HepG2 (cell line): Measurements from ENCODE around the gene SSU72. TPM values are rescaled to one million over a fixed set of nuclear protein-coding genes. Genes with fewer than 3 reads are reported as not detected.

Source experiments
- ATAC-seq: fragments of 200-7000 bp; cut with Tn5 transposase; 3 replicates; pipeline ENCODE4 v1.9.1; 2020; ENCODE audit warnings: mild to moderate bottlenecking, moderate library complexity
- BruUV-seq: library from RNA; stranded (reverse); fragments of 400-500 nt; replicated peaks from 2 replicates; lab custom pipeline; 2021; lab: Mats Ljungman, UMichigan
- CTCF ChIA-PET: fragments of 300-600 bp; formaldehyde crosslinking; extraction: SDS; loops from one replicate; lab custom pipeline; 2021; ENCODE audit warnings: low total read pairs, inconsistent platforms, low intra/inter-chr PET ratio; lab: Yijun Ruan, JAX
- POLR2A ChIA-PET: fragments of 350-600 bp; sonication (Branson Sonifier 250); formaldehyde crosslinking; loops from one replicate; lab custom pipeline; 2020; ENCODE audit warnings: antibody characterized with exemption, inconsistent platforms; lab: Yijun Ruan, JAX
- DNase-seq: peaks from one replicate; pipeline ENCODE4 v3.0.0-alpha.2; 2015; ENCODE audit warnings: low spot score
- FAIRE-seq: peaks from 3 replicates; lab custom pipeline; 2011; peaks lifted over from hg19 to GRCh38; lab: Jason Lieb, UNC
- H2AFZ ChIP-seq: one replicate; pipeline ENCODE4 v1.6.1; 2011; ENCODE audit warnings: low read length, inconsistent platforms
- H3K27ac ChIP-seq: fragments of 300-600 bp; 3 replicates; pipeline ENCODE4 v1.8.0; 2011; ENCODE audit warnings: mixed run types, mild to moderate bottlenecking, mixed read lengths, low read length, inconsistent platforms; ENCODE audit not compliant: insufficient read depth; ENCODE audit errors: extremely low read length
- H3K27me3 ChIP-seq, 2 experiments: fragments of 200-600 bp in 1 of 2; 2 replicates in 1 of 2; 3 replicates in 1 of 2; pipeline versions ENCODE4 v1.6.0 to v1.8.0; 2011; ENCODE audit warnings: low read length in 2 of 2, mild to moderate bottlenecking in 2 of 2, moderate library complexity in 2 of 2, inconsistent platforms in 1 of 2; ENCODE audit not compliant: insufficient read depth in 2 of 2, control insufficient read depth in 1 of 2
- H3K36me3 ChIP-seq, 2 experiments: fragments of 200-600 bp in 1 of 2; replicated peaks in 1 of 2; 2 replicates in 1 of 2; 3 replicates in 1 of 2; pipeline versions ENCODE4 v1.5.1 to v1.8.0; 2011; ENCODE audit warnings: low read length in 2 of 2, inconsistent platforms in 1 of 2; ENCODE audit not compliant: insufficient read depth in 2 of 2, control insufficient read depth in 1 of 2
- H3K4me1 ChIP-seq: 2 replicates; pipeline ENCODE4 v1.5.1; 2012; ENCODE audit warnings: low read length, inconsistent platforms; ENCODE audit not compliant: insufficient read depth
- H3K4me2 ChIP-seq: 2 replicates; pipeline ENCODE4 v1.6.0; 2011; ENCODE audit warnings: low read depth, low read length, inconsistent platforms
- H3K4me3 ChIP-seq, 3 experiments: fragments of 200-600 bp in 1 of 3; sonication (generic), shearing (Covaris generic) in 1 of 3; replicated peaks in 1 of 3; 2 replicates each; pipeline ENCODE4 v1.5.1; 2011 to 2016; ENCODE audit warnings: low read length in 3 of 3, inconsistent platforms in 2 of 3, low read depth in 2 of 3, mild to moderate bottlenecking in 2 of 3, control low read depth in 1 of 3, mixed read lengths in 1 of 3; ENCODE audit not compliant: insufficient read depth in 1 of 3
- H3K79me2 ChIP-seq: one replicate; pipeline ENCODE4 v1.6.1; 2011; ENCODE audit warnings: low read length, inconsistent platforms; ENCODE audit not compliant: insufficient read depth
- H3K9ac ChIP-seq: 2 replicates; pipeline ENCODE4 v1.6.0; 2011; ENCODE audit warnings: mild to moderate bottlenecking, low read depth, low read length, inconsistent platforms; ENCODE audit not compliant: insufficient read depth
- H3K9me3 ChIP-seq: 2 replicates; pipeline ENCODE4 v1.5.1; 2012; ENCODE audit warnings: mild to moderate bottlenecking, low read length
- H4K20me1 ChIP-seq: 2 replicates; pipeline ENCODE4 v1.6.0; 2011; ENCODE audit warnings: inconsistent platforms, mild to moderate bottlenecking, low read length, moderate library complexity; ENCODE audit not compliant: insufficient read depth
- EHMT2 ChIP-seq: fragments of 200-600 bp; sonication (generic); IDR thresholded peaks from 2 replicates; pipeline ENCODE4 v1.7.0; 2017; ENCODE audit warnings: antibody characterized with exemption, low read depth, low read length, borderline replicate concordance
- IRX3 ChIP-seq: sonication (generic); formaldehyde crosslinking; IDR thresholded peaks from 2 replicates; pipeline ENCODE4 v1.8.1; 2023; ENCODE audit warnings: mild to moderate bottlenecking, low read depth, missing genetic modification reagents, borderline replicate concordance
- ISL2 ChIP-seq: sonication (generic); formaldehyde crosslinking; IDR thresholded peaks from 2 replicates; pipeline ENCODE4 v1.5.0; 2020; ENCODE audit warnings: missing genetic modification reagents
- POLR2G ChIP-seq: fragments of 200-400 bp; formaldehyde crosslinking; IDR thresholded peaks from 2 replicates; pipeline ENCODE4 v1.6.1; 2018; ENCODE audit warnings: mild to moderate bottlenecking, low read depth, low read length, moderate library complexity
- TSC22D2 ChIP-seq: sonication (generic); formaldehyde crosslinking; IDR thresholded peaks from 2 replicates; pipeline ENCODE4 v1.5.1; 2020; ENCODE audit warnings: missing genetic modification reagents, mild to moderate bottlenecking, borderline replicate concordance
- ZKSCAN8 ChIP-seq: IDR thresholded peaks from 2 replicates; pipeline ENCODE4 v1.6.1; 2016; ENCODE audit warnings: borderline replicate concordance, missing genetic modification reagents, missing compliant biosample characterization
- ZNF34 ChIP-seq: sonication (generic); formaldehyde crosslinking; IDR thresholded peaks from 2 replicates; pipeline ENCODE4 v1.4.0; 2020; ENCODE audit warnings: mild to moderate bottlenecking, missing genetic modification reagents, borderline replicate concordance
- ZNF564 ChIP-seq: sonication (generic); formaldehyde crosslinking; IDR thresholded peaks from 2 replicates; pipeline ENCODE4 v1.8.1; 2023; ENCODE audit warnings: mild to moderate bottlenecking, missing genetic modification reagents
- ZNF788 ChIP-seq: sonication (generic); formaldehyde crosslinking; IDR thresholded peaks from 2 replicates; pipeline ENCODE4 v1.5.0; 2020; ENCODE audit warnings: mild to moderate bottlenecking, missing genetic modification reagents, borderline replicate concordance
- ZSCAN21 ChIP-seq: sonication (generic); formaldehyde crosslinking; IDR thresholded peaks from 2 replicates; pipeline ENCODE4 v1.8.0; 2022; ENCODE audit warnings: mild to moderate bottlenecking, missing genetic modification reagents, moderate library complexity, borderline replicate concordance
- WGBS: methylation state at CpG from one replicate; pipeline ENCODE4 v1.1.6; 2017; ENCODE audit warnings: low lambda C conversion rate; 5-methylcytosine and 5-hydroxymethylcytosine counted together
- in situ Hi-C: cut with HindIII; loops from 2 replicates; pipeline ENCODE4 v1.10.0; 2017; ENCODE audit warnings: low pct_unique_long_range_greater_than_20kb; ENCODE audit not compliant: extremely low pct_ligation_motif_present
- intact Hi-C: fragments of 100-400 bp; cut with micrococcal nuclease; formaldehyde crosslinking; loops from one replicate; pipeline ENCODE4 v1.10.0; 2022; ENCODE audit not compliant: unreplicated experiment
- polyA plus RNA-seq, 8 experiments: library from polyadenylated mRNA; depleted of rRNA in 3 of 8; stranded (reverse) in 7 of 8; unstranded in 1 of 8; fragments of >200 nt; fragmentation: Illumina TruSeq in 4 of 8; extraction: Trizol in 4 of 8; gene quantifications; 2 replicates each; pipeline versions ENCODE4 v1.2.1 to v1.2.3, GENCODE V29; 2011 to 2016; ENCODE audit warnings: low read depth in 4 of 8, missing spikeins in 1 of 8, mixed read lengths in 1 of 8; ENCODE audit not compliant: insufficient read depth in 1 of 8
- total RNA-seq, 5 experiments: library from RNA; depleted of rRNA; stranded (reverse); fragments of >200 nt; fragmentation: Illumina TruSeq; extraction: Trizol; gene quantifications; 2 replicates each; pipeline ENCODE4 v1.2.3, GENCODE V29; 2016; ENCODE audit warnings: low read depth in 1 of 5
- TF ChIP-seq, protein P1 (sequence below): sonication (generic); formaldehyde crosslinking; IDR thresholded peaks from 2 replicates; pipeline ENCODE4 v1.4.0; 2020; ENCODE audit warnings: missing genetic modification reagents, borderline replicate concordance
- TF ChIP-seq, protein P2 (sequence below): sonication (generic); formaldehyde crosslinking; IDR thresholded peaks from 2 replicates; pipeline ENCODE4 v1.5.1; 2020; ENCODE audit warnings: missing genetic modification reagents, mild to moderate bottlenecking, borderline replicate concordance

The SSU72 gene
- total and polyA plus RNA-seq, 2 of the 13 experiments (the other 11 are each of a cell fraction or from before 2014, with no cell fraction given), result 42.8 to 67.1 TPM

DNA sequence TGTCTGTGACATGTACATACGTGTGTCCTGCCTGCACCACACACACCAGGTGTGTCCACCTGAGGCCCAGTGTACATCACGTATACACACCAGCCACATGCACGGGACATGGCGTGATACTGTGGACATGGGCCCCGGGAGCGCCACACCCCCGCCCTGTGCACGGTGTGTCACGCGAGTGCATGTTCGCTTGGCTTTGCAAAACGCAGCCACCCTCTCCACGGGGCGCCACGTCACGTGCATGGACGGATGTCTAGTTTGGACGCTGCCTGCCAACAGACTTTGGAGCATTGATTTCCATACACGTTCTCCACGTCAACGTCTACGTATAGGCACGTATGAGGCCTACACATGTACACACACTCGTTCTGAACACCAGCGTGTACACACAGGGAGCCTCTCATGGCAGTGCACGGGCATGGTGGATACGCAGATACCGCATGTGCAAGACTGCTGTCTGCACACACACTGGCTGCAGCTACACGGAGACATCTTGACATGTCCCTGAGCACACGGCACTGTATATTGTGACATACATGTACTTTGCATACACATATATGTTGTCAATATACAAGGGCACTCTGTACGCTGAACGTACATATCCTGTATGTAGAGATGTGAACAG lies 36.9 kb downstream of the SSU72 start (continued):
- TF ChIP-seq, protein P1, sequence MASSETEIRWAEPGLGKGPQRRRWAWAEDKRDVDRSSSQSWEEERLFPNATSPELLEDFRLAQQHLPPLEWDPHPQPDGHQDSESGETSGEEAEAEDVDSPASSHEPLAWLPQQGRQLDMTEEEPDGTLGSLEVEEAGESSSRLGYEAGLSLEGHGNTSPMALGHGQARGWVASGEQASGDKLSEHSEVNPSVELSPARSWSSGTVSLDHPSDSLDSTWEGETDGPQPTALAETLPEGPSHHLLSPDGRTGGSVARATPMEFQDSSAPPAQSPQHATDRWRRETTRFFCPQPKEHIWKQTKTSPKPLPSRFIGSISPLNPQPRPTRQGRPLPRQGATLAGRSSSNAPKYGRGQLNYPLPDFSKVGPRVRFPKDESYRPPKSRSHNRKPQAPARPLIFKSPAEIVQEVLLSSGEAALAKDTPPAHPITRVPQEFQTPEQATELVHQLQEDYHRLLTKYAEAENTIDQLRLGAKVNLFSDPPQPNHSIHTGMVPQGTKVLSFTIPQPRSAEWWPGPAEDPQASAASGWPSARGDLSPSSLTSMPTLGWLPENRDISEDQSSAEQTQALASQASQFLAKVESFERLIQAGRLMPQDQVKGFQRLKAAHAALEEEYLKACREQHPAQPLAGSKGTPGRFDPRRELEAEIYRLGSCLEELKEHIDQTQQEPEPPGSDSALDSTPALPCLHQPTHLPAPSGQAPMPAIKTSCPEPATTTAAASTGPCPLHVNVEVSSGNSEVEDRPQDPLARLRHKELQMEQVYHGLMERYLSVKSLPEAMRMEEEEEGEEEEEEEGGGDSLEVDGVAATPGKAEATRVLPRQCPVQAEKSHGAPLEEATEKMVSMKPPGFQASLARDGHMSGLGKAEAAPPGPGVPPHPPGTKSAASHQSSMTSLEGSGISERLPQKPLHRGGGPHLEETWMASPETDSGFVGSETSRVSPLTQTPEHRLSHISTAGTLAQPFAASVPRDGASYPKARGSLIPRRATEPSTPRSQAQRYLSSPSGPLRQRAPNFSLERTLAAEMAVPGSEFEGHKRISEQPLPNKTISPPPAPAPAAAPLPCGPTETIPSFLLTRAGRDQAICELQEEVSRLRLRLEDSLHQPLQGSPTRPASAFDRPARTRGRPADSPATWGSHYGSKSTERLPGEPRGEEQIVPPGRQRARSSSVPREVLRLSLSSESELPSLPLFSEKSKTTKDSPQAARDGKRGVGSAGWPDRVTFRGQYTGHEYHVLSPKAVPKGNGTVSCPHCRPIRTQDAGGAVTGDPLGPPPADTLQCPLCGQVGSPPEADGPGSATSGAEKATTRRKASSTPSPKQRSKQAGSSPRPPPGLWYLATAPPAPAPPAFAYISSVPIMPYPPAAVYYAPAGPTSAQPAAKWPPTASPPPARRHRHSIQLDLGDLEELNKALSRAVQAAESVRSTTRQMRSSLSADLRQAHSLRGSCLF, result no peak
- no peak for TF ChIP-seq EHMT2

DNA sequence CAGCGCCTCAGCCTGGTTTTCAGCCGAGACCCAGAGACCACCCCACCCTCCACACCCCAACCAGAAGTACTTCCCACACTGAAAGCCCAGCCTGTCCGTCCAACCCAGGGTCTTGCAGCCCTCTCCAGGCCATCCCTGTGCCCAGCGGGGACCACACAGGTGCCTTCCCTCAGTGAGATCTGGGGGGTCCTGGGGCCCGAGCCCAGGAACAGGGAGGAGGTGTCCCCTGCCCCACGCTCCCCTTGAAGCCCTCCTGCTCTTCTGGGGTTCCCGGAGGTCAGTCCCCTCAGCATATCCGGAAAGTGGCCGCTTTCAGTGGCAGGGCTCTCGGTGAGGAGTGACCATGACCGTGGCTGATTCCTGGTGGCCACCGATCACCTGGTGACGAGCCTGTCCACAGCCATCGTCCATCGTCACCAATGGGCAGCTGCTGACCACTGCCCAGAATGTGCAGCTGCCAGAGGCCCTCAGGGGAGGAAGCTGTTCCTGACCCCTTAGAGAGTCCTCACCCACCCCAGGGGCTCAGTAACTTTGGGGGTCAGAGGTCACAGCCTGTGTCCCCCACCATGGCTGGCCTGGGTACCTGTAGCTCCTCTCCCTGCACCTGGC lies 37.6 kb downstream of the SSU72 start:
- in situ Hi-C loops, result no loop called here
- DNase-seq (no peak), FAIRE-seq (no peak), ATAC-seq (no peak; the same call in 2 of the 3 replicates)
- H3K79me2 ChIP-seq, result no peaks in the 10 kb centered on the region
- H3K4me2 ChIP-seq, result no peak overlapping the region
- H3K27me3 ChIP-seq, result no peaks in the 10 kb centered on the region
- H3K4me3 ChIP-seq, result no peak overlapping the region
- CTCF ChIA-PET, result no interaction called here
- H3K9me3 ChIP-seq, result no peaks in the 10 kb centered on the region
- WGBS, result 91% methylated on average over 6 of the region's 15 CpGs
- BruUV-seq, result no TSS peak
- POLR2A ChIA-PET, result no interaction called here
- intact Hi-C loops, result no loop called here
- no peak overlapping the region for H2AFZ ChIP-seq
- H3K9ac ChIP-seq, result no peak overlapping the region
- H4K20me1 ChIP-seq, result no peaks in the 10 kb centered on the region
- H3K27ac ChIP-seq, result no peak overlapping the region
- H3K4me1 ChIP-seq, result no peaks in the 10 kb centered on the region
- peaks cover 2 to 8% of the 10 kb centered on the region in 2 experiments; a peak in 3 of 5 replicates for H3K36me3 ChIP-seq
- no peak for TF ChIP-seq ZKSCAN8 (CRISPR knock-in tag)
- TF ChIP-seq POLR2G, result no peak
- TF ChIP-seq, protein P2, sequence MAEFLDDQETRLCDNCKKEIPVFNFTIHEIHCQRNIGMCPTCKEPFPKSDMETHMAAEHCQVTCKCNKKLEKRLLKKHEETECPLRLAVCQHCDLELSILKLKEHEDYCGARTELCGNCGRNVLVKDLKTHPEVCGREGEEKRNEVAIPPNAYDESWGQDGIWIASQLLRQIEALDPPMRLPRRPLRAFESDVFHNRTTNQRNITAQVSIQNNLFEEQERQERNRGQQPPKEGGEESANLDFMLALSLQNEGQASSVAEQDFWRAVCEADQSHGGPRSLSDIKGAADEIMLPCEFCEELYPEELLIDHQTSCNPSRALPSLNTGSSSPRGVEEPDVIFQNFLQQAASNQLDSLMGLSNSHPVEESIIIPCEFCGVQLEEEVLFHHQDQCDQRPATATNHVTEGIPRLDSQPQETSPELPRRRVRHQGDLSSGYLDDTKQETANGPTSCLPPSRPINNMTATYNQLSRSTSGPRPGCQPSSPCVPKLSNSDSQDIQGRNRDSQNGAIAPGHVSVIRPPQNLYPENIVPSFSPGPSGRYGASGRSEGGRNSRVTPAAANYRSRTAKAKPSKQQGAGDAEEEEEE (CRISPR knock-in tag), result no peak
- TF ChIP-seq ZSCAN21 (CRISPR knock-in tag), result no peak
- no peak for TF ChIP-seq ZNF34 (CRISPR knock-in tag)
- TF ChIP-seq ISL2 (CRISPR knock-in tag), result no peak
- TF ChIP-seq ZNF564 (CRISPR knock-in tag), result no peak
- no peak for TF ChIP-seq IRX3 (CRISPR knock-in tag)
- TF ChIP-seq TSC22D2, result no peak
- TF ChIP-seq ZNF788 (CRISPR knock-in tag), result no peak
